Measurements from ENCODE around the gene H19.

GRCh38 chr11:2031058-2031457 lies 33.4 kb upstream of the H19 start:
- TF ChIP-seq, protein P1, sequence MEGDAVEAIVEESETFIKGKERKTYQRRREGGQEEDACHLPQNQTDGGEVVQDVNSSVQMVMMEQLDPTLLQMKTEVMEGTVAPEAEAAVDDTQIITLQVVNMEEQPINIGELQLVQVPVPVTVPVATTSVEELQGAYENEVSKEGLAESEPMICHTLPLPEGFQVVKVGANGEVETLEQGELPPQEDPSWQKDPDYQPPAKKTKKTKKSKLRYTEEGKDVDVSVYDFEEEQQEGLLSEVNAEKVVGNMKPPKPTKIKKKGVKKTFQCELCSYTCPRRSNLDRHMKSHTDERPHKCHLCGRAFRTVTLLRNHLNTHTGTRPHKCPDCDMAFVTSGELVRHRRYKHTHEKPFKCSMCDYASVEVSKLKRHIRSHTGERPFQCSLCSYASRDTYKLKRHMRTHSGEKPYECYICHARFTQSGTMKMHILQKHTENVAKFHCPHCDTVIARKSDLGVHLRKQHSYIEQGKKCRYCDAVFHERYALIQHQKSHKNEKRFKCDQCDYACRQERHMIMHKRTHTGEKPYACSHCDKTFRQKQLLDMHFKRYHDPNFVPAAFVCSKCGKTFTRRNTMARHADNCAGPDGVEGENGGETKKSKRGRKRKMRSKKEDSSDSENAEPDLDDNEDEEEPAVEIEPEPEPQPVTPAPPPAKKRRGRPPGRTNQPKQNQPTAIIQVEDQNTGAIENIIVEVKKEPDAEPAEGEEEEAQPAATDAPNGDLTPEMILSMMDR (IDR thresholded peaks at IDR 0.05): no peak
- TF ChIP-seq POLR2A (IDR thresholded peaks at IDR 0.05): no peak
